Stimulated activated memory B cell treated with anti-CD40 and anti-IgM and Interleukin-4, amounts not matched to agents 10 μg/mL and 1 μg/mL and 100 μg/mL, for 72 hours (primary cell): ENCODE results near the gene WWOX.
"Not testable (repeated sequence)": the region's sequence is repeated elsewhere in the genome, so short reads cannot be mapped to it uniquely, and the experiment has no call there.

ENCODE experiments used
- ATAC-seq: fragments of 150-1000 bp; cut with Tn5 transposase; 2 replicates; pipeline ENCODE4 v1.10.0; 2021
- H3K27ac Mint-ChIP-seq: one replicate; pipeline ENCODE4 v1.8.0; 2022; ENCODE audit warnings: mild to moderate bottlenecking, mixed read lengths
- H3K27me3 Mint-ChIP-seq: one replicate; pipeline ENCODE4 v1.8.0; 2022; ENCODE audit warnings: mixed read lengths
- H3K36me3 Mint-ChIP-seq: one replicate; pipeline ENCODE4 v1.8.0; 2022; ENCODE audit warnings: mixed read lengths
- H3K4me1 Mint-ChIP-seq: one replicate; pipeline ENCODE4 v1.8.0; 2022; ENCODE audit warnings: mixed read lengths
- H3K4me3 Mint-ChIP-seq: one replicate; pipeline ENCODE4 v1.8.0; 2022; ENCODE audit warnings: mild to moderate bottlenecking, moderate library complexity, mixed read lengths
- H3K9me3 Mint-ChIP-seq: one replicate; pipeline ENCODE4 v1.8.0; 2022; ENCODE audit warnings: mixed read lengths

The WWOX gene

DNA sequence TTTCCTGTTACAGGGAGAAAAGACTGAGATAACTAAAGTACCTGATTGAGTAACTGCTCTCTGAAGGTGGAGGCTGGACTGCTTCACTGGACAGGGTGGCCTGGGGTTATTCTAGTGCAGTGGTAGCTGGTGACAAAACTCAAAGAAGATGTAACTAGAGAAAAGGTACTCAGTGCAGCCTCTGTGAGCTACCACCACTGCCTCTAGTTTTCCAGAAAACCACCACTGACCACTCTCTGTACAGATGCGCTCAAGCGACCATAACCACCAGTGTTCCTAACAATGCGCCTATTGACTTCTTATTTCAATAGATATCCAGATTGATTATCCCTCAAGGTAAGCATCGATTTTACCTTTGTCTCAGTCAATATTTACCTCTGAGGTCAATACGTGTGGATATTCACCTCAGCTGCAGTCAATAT lies 492.2 kb downstream of the WWOX start:
- Mint-ChIP-seq H3K27me3 (no peaks in the 10 kb centered on the region), H3K9me3 (no peaks in the 10 kb centered on the region), H3K4me1 (no peaks in the 10 kb centered on the region), H3K36me3 (no peaks in the 10 kb centered on the region), H3K4me3 (no peak overlapping the region), H3K27ac (no peak overlapping the region)
- ATAC-seq, result no peak

DNA sequence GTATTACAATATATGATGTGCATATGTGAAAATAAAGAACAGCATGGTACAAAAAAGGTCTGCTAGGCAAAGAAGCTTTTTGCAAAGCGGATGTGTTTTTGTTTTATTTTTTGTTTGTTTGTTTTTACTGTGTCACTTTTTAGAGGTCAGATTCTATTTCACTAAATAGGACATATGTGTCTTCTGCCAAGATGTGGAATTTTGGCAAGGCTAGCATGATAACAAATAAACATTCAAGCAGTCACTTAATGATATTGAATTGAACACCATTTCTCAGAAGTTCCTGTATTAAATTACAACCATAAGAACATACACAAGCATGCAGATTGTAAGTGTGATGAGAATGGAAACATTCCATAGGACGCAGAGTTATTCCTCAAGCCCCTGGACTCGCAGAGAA lies 492.7 kb downstream of the WWOX start:
- no peaks in the 10 kb centered on the region for H3K36me3 Mint-ChIP-seq
- H3K27ac Mint-ChIP-seq, result no peak overlapping the region
- H3K4me3 Mint-ChIP-seq, result no peak overlapping the region
- ATAC-seq, result no peak
- no peaks in the 10 kb centered on the region for H3K4me1 Mint-ChIP-seq
- no peaks in the 10 kb centered on the region for H3K9me3 Mint-ChIP-seq
- no peaks in the 10 kb centered on the region for H3K27me3 Mint-ChIP-seq

DNA sequence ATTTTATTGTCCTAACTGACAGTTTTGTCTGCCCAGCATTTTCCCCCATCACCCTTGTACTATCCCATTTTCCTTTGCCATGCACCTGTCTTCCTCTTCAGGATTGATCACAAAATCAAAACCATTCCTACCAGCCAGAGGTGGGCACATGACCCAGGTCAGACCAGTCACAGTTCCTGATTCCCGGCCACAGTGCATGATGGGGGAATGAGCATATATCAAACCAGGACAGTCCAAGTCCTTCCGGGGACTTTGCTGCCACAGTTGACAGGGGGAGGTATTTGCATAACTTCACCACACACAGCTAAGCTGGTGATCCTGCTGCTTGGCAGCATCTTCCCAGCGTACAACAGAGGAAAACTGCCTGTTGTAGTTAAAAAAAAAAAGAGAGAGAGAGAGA lies 493.9 kb downstream of the WWOX start:
- no peak overlapping the region for H3K4me3 Mint-ChIP-seq
- H3K27ac Mint-ChIP-seq, result no peak overlapping the region
- H3K4me1 Mint-ChIP-seq, result no peaks in the 10 kb centered on the region
- H3K36me3 Mint-ChIP-seq, result no peaks in the 10 kb centered on the region
- no peaks in the 10 kb centered on the region for H3K27me3 Mint-ChIP-seq
- ATAC-seq, result no peak
- H3K9me3 Mint-ChIP-seq, result no peaks in the 10 kb centered on the region

GRCh38 chr16:78594191-78594590 lies 494.7 kb downstream of the WWOX start:
- H3K27ac Mint-ChIP-seq, result no peak overlapping the region
- no peaks in the 10 kb centered on the region for H3K9me3 Mint-ChIP-seq
- H3K4me3 Mint-ChIP-seq, result no peak overlapping the region
- H3K4me1 Mint-ChIP-seq, result no peaks in the 10 kb centered on the region
- no peaks in the 10 kb centered on the region for H3K36me3 Mint-ChIP-seq
- no peak for ATAC-seq
- H3K27me3 Mint-ChIP-seq, result no peaks in the 10 kb centered on the region

DNA sequence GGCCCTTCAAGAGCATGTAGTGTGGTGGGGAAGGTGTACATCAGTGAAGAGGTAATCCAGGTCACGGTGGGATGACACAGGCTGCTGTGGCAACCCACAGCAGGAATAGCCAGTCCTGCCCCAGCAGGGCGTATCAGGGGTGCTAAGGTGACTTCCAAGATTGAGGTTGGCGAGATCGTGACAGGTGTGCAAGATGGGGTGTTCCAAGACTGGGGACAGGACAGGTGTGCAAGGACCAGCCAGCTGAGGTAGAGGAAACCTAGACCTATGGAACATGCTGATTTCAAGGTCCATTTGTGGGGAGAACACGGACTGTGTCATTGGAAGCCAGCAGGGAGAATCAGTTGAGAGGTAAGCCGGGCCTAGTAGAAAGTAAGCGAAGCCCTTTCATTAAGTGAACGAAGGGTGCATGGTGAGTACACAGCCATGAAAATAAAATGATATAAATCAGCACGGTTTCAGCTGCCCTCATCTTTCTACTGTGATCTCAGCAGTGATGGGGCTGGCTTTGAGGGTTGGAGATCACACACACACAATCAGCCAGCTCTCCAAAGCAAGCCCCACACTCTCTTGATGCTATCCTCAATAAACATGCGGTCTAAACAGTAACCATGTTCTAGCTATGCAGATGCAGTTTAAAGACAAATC lies 497.0 kb downstream of the WWOX start:
- ATAC-seq, result no peak
- H3K4me3 Mint-ChIP-seq, result no peak overlapping the region
- no peaks in the 10 kb centered on the region for H3K27me3 Mint-ChIP-seq
- no peak overlapping the region for H3K27ac Mint-ChIP-seq
- no peaks in the 10 kb centered on the region for H3K4me1 Mint-ChIP-seq
- H3K9me3 Mint-ChIP-seq, result no peaks in the 10 kb centered on the region
- no peaks in the 10 kb centered on the region for H3K36me3 Mint-ChIP-seq

DNA sequence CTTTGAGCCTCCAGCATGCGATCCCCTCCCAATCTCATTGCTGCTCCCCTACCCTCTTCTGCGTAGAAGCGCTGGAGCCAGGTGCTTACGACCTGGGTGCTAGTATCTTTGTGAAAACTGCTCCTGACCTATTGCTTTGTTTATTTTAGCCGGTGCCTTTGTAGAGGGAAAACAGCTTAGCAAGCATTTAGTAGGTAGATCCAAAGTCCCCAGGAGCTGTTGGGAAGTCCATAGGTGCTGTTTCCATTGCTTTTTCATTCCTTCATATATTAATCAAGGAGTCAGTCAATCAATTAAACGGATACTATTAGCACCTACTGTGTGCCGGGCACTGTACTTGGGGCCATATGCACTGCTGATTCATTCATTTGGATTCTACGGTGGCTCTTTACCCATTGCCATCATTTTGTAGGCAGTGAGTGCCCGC lies 497.6 kb downstream of the WWOX start:
- Mint-ChIP-seq H3K9me3 (no peaks in the 10 kb centered on the region), H3K4me3 (no peak overlapping the region), H3K4me1 (no peaks in the 10 kb centered on the region), H3K36me3 (no peaks in the 10 kb centered on the region), H3K27ac (no peak overlapping the region), H3K27me3 (no peaks in the 10 kb centered on the region)
- ATAC-seq, result no peak

GRCh38 chr16:78597809-78598570 lies 498.5 kb downstream of the WWOX start:
- Mint-ChIP-seq H3K36me3 (no peaks in the 10 kb centered on the region), H3K27me3 (no peaks in the 10 kb centered on the region), H3K9me3 (no peaks in the 10 kb centered on the region), H3K4me1 (no peaks in the 10 kb centered on the region), H3K27ac (no peak overlapping the region), H3K4me3 (no peak overlapping the region)
- no peak for ATAC-seq

DNA sequence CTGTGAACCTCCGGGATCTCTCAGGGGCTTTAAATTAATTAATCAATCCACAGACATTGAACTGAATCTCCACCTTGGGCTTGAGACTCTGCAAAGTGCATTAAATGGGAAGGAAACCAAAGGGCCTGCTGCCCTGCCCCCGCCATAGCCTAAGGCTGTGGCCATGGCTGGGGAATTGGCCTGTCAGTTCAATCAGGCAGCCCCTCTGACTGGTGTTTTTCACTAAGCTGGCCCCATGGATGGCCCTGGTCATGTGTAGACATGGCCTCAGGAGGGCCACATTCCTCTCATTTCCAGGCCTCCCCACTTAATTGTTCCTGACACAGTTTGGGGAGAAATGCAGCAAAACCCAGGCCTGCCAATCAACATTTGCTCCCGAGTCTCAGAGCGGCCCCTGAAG lies 499.8 kb downstream of the WWOX start:
- no peaks in the 10 kb centered on the region for H3K4me1 Mint-ChIP-seq
- no peaks in the 10 kb centered on the region for H3K9me3 Mint-ChIP-seq
- H3K27me3 Mint-ChIP-seq, result no peaks in the 10 kb centered on the region
- no peak overlapping the region for H3K4me3 Mint-ChIP-seq
- no peak overlapping the region for H3K27ac Mint-ChIP-seq
- no peak for ATAC-seq
- no peaks in the 10 kb centered on the region for H3K36me3 Mint-ChIP-seq

- H3K9me3 Mint-ChIP-seq, result not testable (repeated sequence)
Measured at GRCh38 chr16:78604423-78605062, 505.1 kb downstream of the WWOX start.

GRCh38 chr16:78605548-78606101 lies 506.2 kb downstream of the WWOX start:
- no peak overlapping the region for H3K4me3 Mint-ChIP-seq
- no peaks in the 10 kb centered on the region for H3K9me3 Mint-ChIP-seq
- H3K4me1 Mint-ChIP-seq, result no peaks in the 10 kb centered on the region
- no peak overlapping the region for H3K27ac Mint-ChIP-seq
- no peaks in the 10 kb centered on the region for H3K36me3 Mint-ChIP-seq
- no peak for ATAC-seq
- H3K27me3 Mint-ChIP-seq, result no peaks in the 10 kb centered on the region

More at GRCh38 chr16:78604423-78605062, 505.1 kb downstream of the WWOX start:
- H3K27me3 Mint-ChIP-seq, H3K27ac Mint-ChIP-seq, H3K4me3 Mint-ChIP-seq, H3K36me3 Mint-ChIP-seq, ATAC-seq, H3K4me1 Mint-ChIP-seq: not testable (repeated sequence)

DNA sequence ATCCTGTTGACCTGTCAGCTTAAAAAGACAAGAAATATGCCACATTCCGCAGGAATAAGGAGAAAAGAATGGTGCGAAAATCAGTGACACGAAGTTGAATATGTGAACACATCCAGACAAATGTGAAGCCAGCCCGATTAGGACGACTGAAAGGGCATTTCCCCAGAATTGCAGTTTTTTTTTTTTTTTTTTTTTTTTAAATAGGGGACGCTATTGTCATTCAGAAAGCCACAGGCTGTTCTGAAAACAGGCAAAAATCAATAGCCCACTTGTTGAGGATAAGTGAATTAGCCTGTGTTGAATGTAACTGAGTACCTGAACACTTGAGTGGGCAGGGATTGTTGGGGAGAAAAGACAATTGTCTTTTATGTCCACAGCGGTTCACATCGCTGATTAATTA lies 507.1 kb downstream of the WWOX start:
- H3K9me3 Mint-ChIP-seq, result no peaks in the 10 kb centered on the region
- H3K27ac Mint-ChIP-seq, result no peak overlapping the region
- H3K27me3 Mint-ChIP-seq, result no peaks in the 10 kb centered on the region
- H3K36me3 Mint-ChIP-seq, result no peaks in the 10 kb centered on the region
- no peak overlapping the region for H3K4me3 Mint-ChIP-seq
- H3K4me1 Mint-ChIP-seq, result no peaks in the 10 kb centered on the region
- ATAC-seq, result no peak

GRCh38 chr16:78607022-78607421 lies 507.6 kb downstream of the WWOX start:
- no peaks in the 10 kb centered on the region for H3K4me1 Mint-ChIP-seq
- H3K27me3 Mint-ChIP-seq, result no peaks in the 10 kb centered on the region
- H3K9me3 Mint-ChIP-seq, result no peaks in the 10 kb centered on the region
- no peak for ATAC-seq
- H3K4me3 Mint-ChIP-seq, result no peak overlapping the region
- no peak overlapping the region for H3K27ac Mint-ChIP-seq
- no peaks in the 10 kb centered on the region for H3K36me3 Mint-ChIP-seq

GRCh38 chr16:78607465-78607864 lies 508.0 kb downstream of the WWOX start:
- Mint-ChIP-seq H3K9me3 (no peaks in the 10 kb centered on the region), H3K36me3 (no peaks in the 10 kb centered on the region), H3K27me3 (no peaks in the 10 kb centered on the region), H3K4me1 (no peaks in the 10 kb centered on the region), H3K27ac (no peak overlapping the region), H3K4me3 (no peak overlapping the region)
- no peak for ATAC-seq

DNA sequence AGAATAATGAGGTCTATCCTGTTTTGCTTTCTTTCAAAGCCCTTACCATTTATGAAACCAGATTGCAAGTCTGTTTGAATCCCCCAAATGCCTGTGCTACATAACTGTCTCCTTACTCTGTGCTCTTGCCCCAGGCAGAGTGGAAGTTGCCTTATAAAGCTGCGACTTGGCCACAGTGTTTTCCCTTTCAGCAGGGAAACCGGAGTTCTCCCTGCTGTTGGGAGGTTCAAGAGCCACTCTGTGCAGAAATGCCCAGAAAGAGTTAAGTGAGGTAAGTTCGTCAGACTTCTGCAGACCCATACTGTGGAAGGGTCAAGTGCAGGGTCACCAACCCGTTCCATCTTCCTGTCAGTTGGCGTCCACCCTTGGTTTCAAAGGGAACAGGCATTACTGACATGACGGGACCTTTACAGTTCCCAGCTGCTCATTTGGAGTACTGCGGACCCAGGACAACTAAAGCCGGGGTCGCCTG lies 508.9 kb downstream of the WWOX start:
- H3K4me1 Mint-ChIP-seq, result no peaks in the 10 kb centered on the region
- no peaks in the 10 kb centered on the region for H3K9me3 Mint-ChIP-seq
- H3K36me3 Mint-ChIP-seq, result no peaks in the 10 kb centered on the region
- no peaks in the 10 kb centered on the region for H3K27me3 Mint-ChIP-seq
- no peak overlapping the region for H3K4me3 Mint-ChIP-seq
- no peak overlapping the region for H3K27ac Mint-ChIP-seq
- ATAC-seq, result no peak

GRCh38 chr16:78609402-78610274 lies 510.2 kb downstream of the WWOX start:
- no peak for ATAC-seq
- no peaks in the 10 kb centered on the region for H3K36me3 Mint-ChIP-seq
- H3K4me1 Mint-ChIP-seq, result no peaks in the 10 kb centered on the region
- H3K4me3 Mint-ChIP-seq, result no peak overlapping the region
- no peaks in the 10 kb centered on the region for H3K27me3 Mint-ChIP-seq
- no peaks in the 10 kb centered on the region for H3K9me3 Mint-ChIP-seq
- H3K27ac Mint-ChIP-seq, result no peak overlapping the region
